GM12878 (cell line): ENCODE measurements around the gene RPS6KC1. TPM values are rescaled to one million over a fixed set of nuclear protein-coding genes. Genes with fewer than 3 reads are reported as not detected.

ENCODE experiments used
- ATAC-seq: fragments of 200-7000 bp; cut with Tn5 transposase; 3 replicates; pipeline ENCODE4 v1.9.1; 2020; ENCODE audit warnings: mild to moderate bottlenecking, moderate library complexity
- BruUV-seq: library from RNA; stranded (reverse); fragments of 400-500 nt; replicated peaks from 2 replicates; lab custom pipeline; 2021; lab: Mats Ljungman, UMichigan
- CTCF ChIA-PET: fragments of 300-600 bp; sonication (Branson Sonifier 250); formaldehyde crosslinking; extraction: SDS; loops from one replicate; lab custom pipeline; 2021; ENCODE audit warnings: inconsistent platforms; lab: Yijun Ruan, JAX
- POLR2A ChIA-PET: fragments of 350-600 bp; formaldehyde crosslinking; extraction: SDS; loops from one replicate; lab custom pipeline; 2021; ENCODE audit warnings: inconsistent platforms; lab: Charles Lee
- RAD21 ChIA-PET: fragments of 300-600 bp; sonication (Branson Sonifier 250); formaldehyde crosslinking; loops from one replicate; lab custom pipeline; 2023; ENCODE audit warnings: antibody characterized with exemption; ENCODE audit not compliant: unreplicated experiment; lab: Charles Lee
- SMC1A ChIA-PET: fragments of 300-600 bp; sonication (Branson Sonifier 250); formaldehyde crosslinking; loops from one replicate; lab custom pipeline; 2023; ENCODE audit not compliant: unreplicated experiment, uncharacterized antibody; lab: Charles Lee
- DNase-seq: peaks from one replicate; pipeline ENCODE4 v3.0.0-alpha.2; 2011; ENCODE audit warnings: low read depth, low spot score
- FAIRE-seq: peaks from 3 replicates; lab custom pipeline; 2011; peaks lifted over from hg19 to GRCh38; lab: Jason Lieb, UNC
- H2AFZ ChIP-seq: 2 replicates; pipeline ENCODE4 v1.6.0; 2011; ENCODE audit warnings: low read depth, low read length, control low read depth; ENCODE audit not compliant: control insufficient read depth
- H3K27ac ChIP-seq: 2 replicates; pipeline ENCODE4 v1.5.1; 2011; ENCODE audit warnings: control low read depth; ENCODE audit not compliant: control insufficient read depth, insufficient read depth
- H3K27me3 ChIP-seq, 2 experiments: replicated peaks in 1 of 2; 2 replicates each; pipeline versions ENCODE4 v1.6.0 to v1.6.1; 2011; ENCODE audit warnings: low read length in 1 of 2; ENCODE audit not compliant: control insufficient read depth in 2 of 2, insufficient read depth in 2 of 2
- H3K36me3 ChIP-seq, 2 experiments: 2 replicates each; pipeline ENCODE4 v1.5.1; 2011; ENCODE audit warnings: low read length in 1 of 2; ENCODE audit not compliant: control insufficient read depth in 2 of 2, insufficient read depth in 2 of 2
- H3K4me1 ChIP-seq: 2 replicates; pipeline ENCODE4 v1.6.1; 2011; ENCODE audit warnings: mild to moderate bottlenecking, low read length, moderate library complexity, mixed read lengths; ENCODE audit not compliant: control insufficient read depth, insufficient read depth
- H3K4me2 ChIP-seq: 2 replicates; pipeline ENCODE4 v1.6.0; 2011; ENCODE audit warnings: control low read depth; ENCODE audit not compliant: control insufficient read depth, insufficient read depth
- H3K4me3 ChIP-seq: fragments of 200-600 bp; sonication (generic); 2 replicates; pipeline ENCODE4 v1.5.1; 2016
- H3K79me2 ChIP-seq: 2 replicates; pipeline ENCODE4 v1.6.0; 2011; ENCODE audit warnings: low read length; ENCODE audit not compliant: control insufficient read depth, insufficient read depth
- H3K9ac ChIP-seq: 2 replicates; pipeline ENCODE4 v1.8.0; 2011; ENCODE audit warnings: low read length, control low read depth, mixed read lengths; ENCODE audit not compliant: control insufficient read depth, insufficient read depth
- H3K9me3 ChIP-seq: replicated peaks from 3 replicates; pipeline ENCODE4 v1.5.1; 2011; ENCODE audit warnings: mild to moderate bottlenecking, low read length; ENCODE audit not compliant: control insufficient read depth, insufficient read depth
- H4K20me1 ChIP-seq: 2 replicates; pipeline ENCODE4 v1.6.0; 2011; ENCODE audit not compliant: control insufficient read depth, insufficient read depth
- ASH2L ChIP-seq: fragments of 300-600, 200-600 bp; sonication (generic); IDR thresholded peaks from 2 replicates; pipeline ENCODE4 v1.6.1; 2017; ENCODE audit warnings: low read depth, mild to moderate bottlenecking, borderline replicate concordance
- KAT2A ChIP-seq: conservative IDR thresholded peaks from 2 replicates; pipeline ENCODE4 v1.6.1; 2011; ENCODE audit warnings: low read depth, low read length; ENCODE audit not compliant: control insufficient read depth
- KDM1A ChIP-seq: fragments of 200-600 bp; sonication (generic); IDR thresholded peaks from 2 replicates; pipeline ENCODE4 v1.6.1; 2016; ENCODE audit warnings: borderline replicate concordance
- NFYA ChIP-seq: IDR thresholded peaks from 2 replicates; pipeline ENCODE4 v1.6.1; 2011; ENCODE audit warnings: low read depth, mild to moderate bottlenecking, low read length, improper control_type of control experiment, borderline replicate concordance
- NFYB ChIP-seq: IDR thresholded peaks from 2 replicates; pipeline ENCODE4 v1.6.1; 2011; ENCODE audit warnings: low read depth, mild to moderate bottlenecking, low read length, improper control_type of control experiment, moderate library complexity; ENCODE audit not compliant: insufficient read depth
- SIN3A ChIP-seq: IDR thresholded peaks from 2 replicates; pipeline ENCODE4 v1.6.1; 2012; ENCODE audit warnings: low read depth, low read length, improper control_type of control experiment
- SMAD1 ChIP-seq: fragments of 450-650 bp; IDR thresholded peaks from 2 replicates; pipeline ENCODE4 v1.6.1; 2018; ENCODE audit warnings: mild to moderate bottlenecking, low read depth; ENCODE audit not compliant: partially characterized antibody
- SMARCA5 ChIP-seq: fragments of 450-650 bp; IDR thresholded peaks from 2 replicates; pipeline ENCODE4 v1.6.1; 2017; ENCODE audit warnings: mild to moderate bottlenecking
- SPI1 ChIP-seq: IDR thresholded peaks from 2 replicates; pipeline ENCODE4 v1.6.1; 2011; ENCODE audit warnings: low read depth, mild to moderate bottlenecking, low read length, moderate library complexity, borderline replicate concordance; ENCODE audit not compliant: insufficient read depth
- SREBF1 ChIP-seq: IDR thresholded peaks from 2 replicates; pipeline ENCODE4 v1.6.1; 2012; ENCODE audit warnings: mild to moderate bottlenecking, low read length
- TBL1XR1 ChIP-seq: IDR thresholded peaks from 2 replicates; pipeline ENCODE4 v1.6.1; 2012; ENCODE audit warnings: low read depth, low read length, improper control_type of control experiment
- YBX1 ChIP-seq: fragments of 450-650 bp; IDR thresholded peaks from 2 replicates; pipeline ENCODE4 v1.6.1; 2016; ENCODE audit warnings: antibody characterized with exemption
- ZNF217 ChIP-seq: fragments of 450-650 bp; IDR thresholded peaks from 2 replicates; pipeline ENCODE4 v1.6.1; 2017; ENCODE audit warnings: antibody characterized with exemption, mild to moderate bottlenecking
- ZNF384 ChIP-seq: IDR thresholded peaks from 2 replicates; pipeline ENCODE4 v1.6.1; 2012; ENCODE audit warnings: low read depth, mild to moderate bottlenecking, low read length, improper control_type of control experiment, borderline replicate concordance
- WGBS: methylation state at CpG from one replicate; pipeline ENCODE4 v1.1.6; 2016; ENCODE audit warnings: low lambda C conversion rate; ENCODE audit not compliant: insufficient replicate concordance, insufficient coverage; ENCODE audit errors: missing lambda C conversion rate; 5-methylcytosine and 5-hydroxymethylcytosine counted together
- in situ Hi-C: fragments of 300-500 bp; cut with MboI; formaldehyde crosslinking; loops from 9 replicates; pipeline ENCODE4 v1.14.3; 2018; ENCODE audit warnings: mixed read lengths
- intact Hi-C: fragments of 100-400 bp; cut with micrococcal nuclease; formaldehyde crosslinking; loops from one replicate; pipeline ENCODE4 v1.14.2; 2022; ENCODE audit not compliant: unreplicated experiment
- polyA plus RNA-seq, 11 experiments: library from polyadenylated mRNA; depleted of rRNA in 4 of 11; unstranded in 6 of 11; stranded (reverse) in 5 of 11; fragments of >200 nt; fragmentation: Nextera tagmentation in 4 of 11; fragmentation: Illumina TruSeq in 1 of 11; extraction: Ambion mirVana in 4 of 11; extraction: Trizol in 1 of 11; gene quantifications; 1 replicate in 1 of 11; 2 replicates in 10 of 11; pipeline versions ENCODE4 v1.2.1 to v1.2.3, GENCODE V29; 2011 to 2016; ENCODE audit warnings: inconsistent platforms in 2 of 11, missing spikeins in 2 of 11, low read depth in 1 of 11
- total RNA-seq, 4 experiments: library from RNA; depleted of rRNA in 3 of 4; stranded (reverse); fragments of >200 nt in 3 of 4; fragmentation: Illumina TruSeq in 1 of 4; extraction: Trizol in 1 of 4; gene quantifications; 2 replicates each; pipeline versions ENCODE4 v1.2.1 to v1.2.3, GENCODE V29; 2013 to 2021
- TF ChIP-seq, protein P1 (sequence below): fragments of 450-650 bp; formaldehyde crosslinking; IDR thresholded peaks from 2 replicates; pipeline ENCODE4 v1.4.0; 2020; ENCODE audit warnings: mild to moderate bottlenecking, moderate library complexity

The RPS6KC1 gene
- total and polyA plus RNA-seq, 10 of the 15 experiments (the other 5 are each of a cell fraction or from before 2014, with no cell fraction given) = 2.9 to 17.3 (median 12.2) TPM

DNA sequence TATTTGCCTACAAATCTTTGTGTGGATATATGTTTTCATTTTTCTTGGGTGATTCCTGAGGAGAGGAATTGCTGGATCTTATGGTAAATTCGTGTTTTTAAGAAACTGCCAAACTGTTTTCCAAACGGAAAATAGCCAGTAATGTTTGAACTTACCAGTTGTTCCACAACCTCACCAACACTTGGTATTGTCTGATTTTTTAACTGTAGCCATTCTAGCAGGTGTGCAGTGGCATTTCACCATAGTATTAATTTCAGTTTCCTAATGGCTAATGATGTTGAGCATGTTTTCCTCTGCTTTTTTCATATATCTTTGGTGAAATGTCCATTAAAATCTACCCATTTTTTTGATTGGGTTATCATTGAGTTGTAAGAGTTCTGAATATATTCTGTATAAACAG is 56.6 kb downstream of the RPS6KC1 start:
- POLR2A ChIA-PET = no interaction called here
- Histone ChIP-seq H3K4me1 (peaks cover 11% of the 10 kb centered on the region), H3K4me2 (no peak overlapping the region), H3K9me3 (peaks cover 5% of the 10 kb centered on the region), H4K20me1 (no peaks in the 10 kb centered on the region), H2AFZ (no peak overlapping the region), H3K9ac (no peak overlapping the region), H3K4me3 (no peak overlapping the region), H3K36me3 (no peaks in the 10 kb centered on the region), H3K27me3 (no peaks in the 10 kb centered on the region), H3K27ac (no peak overlapping the region), H3K79me2 (no peaks in the 10 kb centered on the region)
- BruUV-seq = no TSS peak
- no peak for DNase-seq
- TF ChIP-seq SMARCA5 (no peak), SIN3A (no peak), KAT2A (no peak), ASH2L (no peak), SPI1 (no peak), NFYB (no peak), KDM1A (no peak), ZNF217 (no peak), SREBF1 (no peak), NFYA (no peak), YBX1 (no peak), TBL1XR1 (no peak), ZNF384 (no peak), SMAD1 (no peak)
- TF ChIP-seq, protein P1, sequence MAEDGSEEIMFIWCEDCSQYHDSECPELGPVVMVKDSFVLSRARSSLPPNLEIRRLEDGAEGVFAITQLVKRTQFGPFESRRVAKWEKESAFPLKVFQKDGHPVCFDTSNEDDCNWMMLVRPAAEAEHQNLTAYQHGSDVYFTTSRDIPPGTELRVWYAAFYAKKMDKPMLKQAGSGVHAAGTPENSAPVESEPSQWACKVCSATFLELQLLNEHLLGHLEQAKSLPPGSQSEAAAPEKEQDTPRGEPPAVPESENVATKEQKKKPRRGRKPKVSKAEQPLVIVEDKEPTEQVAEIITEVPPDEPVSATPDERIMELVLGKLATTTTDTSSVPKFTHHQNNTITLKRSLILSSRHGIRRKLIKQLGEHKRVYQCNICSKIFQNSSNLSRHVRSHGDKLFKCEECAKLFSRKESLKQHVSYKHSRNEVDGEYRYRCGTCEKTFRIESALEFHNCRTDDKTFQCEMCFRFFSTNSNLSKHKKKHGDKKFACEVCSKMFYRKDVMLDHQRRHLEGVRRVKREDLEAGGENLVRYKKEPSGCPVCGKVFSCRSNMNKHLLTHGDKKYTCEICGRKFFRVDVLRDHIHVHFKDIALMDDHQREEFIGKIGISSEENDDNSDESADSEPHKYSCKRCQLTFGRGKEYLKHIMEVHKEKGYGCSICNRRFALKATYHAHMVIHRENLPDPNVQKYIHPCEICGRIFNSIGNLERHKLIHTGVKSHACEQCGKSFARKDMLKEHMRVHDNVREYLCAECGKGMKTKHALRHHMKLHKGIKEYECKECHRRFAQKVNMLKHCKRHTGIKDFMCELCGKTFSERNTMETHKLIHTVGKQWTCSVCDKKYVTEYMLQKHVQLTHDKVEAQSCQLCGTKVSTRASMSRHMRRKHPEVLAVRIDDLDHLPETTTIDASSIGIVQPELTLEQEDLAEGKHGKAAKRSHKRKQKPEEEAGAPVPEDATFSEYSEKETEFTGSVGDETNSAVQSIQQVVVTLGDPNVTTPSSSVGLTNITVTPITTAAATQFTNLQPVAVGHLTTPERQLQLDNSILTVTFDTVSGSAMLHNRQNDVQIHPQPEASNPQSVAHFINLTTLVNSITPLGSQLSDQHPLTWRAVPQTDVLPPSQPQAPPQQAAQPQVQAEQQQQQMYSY (CRISPR knock-in tag) = no peak
- in situ Hi-C loops = no loop called here
- no peak for ATAC-seq
- CTCF ChIA-PET = no interaction called here
- RAD21 ChIA-PET = no interaction called here
- SMC1A ChIA-PET = interaction anchor here (2.0 kb wide), 1 partner anchor 37 kb away, joined by 6 read pairs; no protein-coding TSS in a partner anchor
- 57% methylated on average over 2 of the region's 2 CpGs for WGBS
- no peak for FAIRE-seq
- intact Hi-C loops = no loop called here
